G401.6 (cell line): ENCODE measurements around the gene RASAL2.

ENCODE experiments used
- FAIRE-seq: peaks from 2 replicates; lab custom pipeline; 2012; peaks lifted over from hg19 to GRCh38; lab: Jason Lieb, UNC

RASAL2 gene

DNA sequence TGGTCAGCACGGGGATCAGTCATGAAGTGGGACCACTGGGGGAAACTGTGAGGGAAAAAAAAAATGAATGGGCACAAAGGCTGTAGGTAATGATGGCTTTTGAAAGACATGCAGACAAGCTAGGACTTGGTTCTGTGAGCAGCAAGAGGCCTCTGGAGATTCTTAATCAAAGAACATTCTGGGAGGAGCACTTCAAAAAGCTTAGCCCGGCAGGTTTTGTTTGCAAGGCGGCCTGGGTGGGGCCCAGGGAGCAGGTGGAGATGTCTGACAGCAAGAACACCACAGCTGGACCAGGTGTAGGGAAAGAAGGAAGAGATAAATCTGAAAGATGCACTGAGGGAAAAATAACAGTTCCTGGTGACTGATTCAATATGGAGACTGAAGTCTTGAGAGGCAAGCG lies 425.0 kb downstream of the RASAL2 start:
- FAIRE-seq = no peak

DNA sequence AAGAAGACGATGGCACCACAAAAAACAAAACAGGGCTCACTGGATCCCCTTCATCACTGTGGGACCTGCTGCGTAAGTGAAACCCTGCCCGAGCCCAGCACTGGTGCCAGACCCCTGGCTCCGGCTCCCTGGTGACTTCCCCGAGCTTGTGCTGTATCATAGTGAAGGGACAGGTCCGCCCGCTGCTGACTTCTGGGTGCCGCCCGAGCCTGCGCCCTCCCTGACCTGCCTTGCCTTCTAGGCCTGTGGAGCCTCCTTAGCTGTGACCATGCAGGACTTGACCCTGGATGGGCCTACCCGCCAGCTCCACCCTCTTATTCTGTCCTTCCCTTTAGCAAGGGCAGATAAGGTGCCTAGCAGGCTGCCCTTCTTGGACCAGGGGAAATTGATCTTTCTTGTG lies 426.9 kb downstream of the RASAL2 start:
- no peak for FAIRE-seq

DNA sequence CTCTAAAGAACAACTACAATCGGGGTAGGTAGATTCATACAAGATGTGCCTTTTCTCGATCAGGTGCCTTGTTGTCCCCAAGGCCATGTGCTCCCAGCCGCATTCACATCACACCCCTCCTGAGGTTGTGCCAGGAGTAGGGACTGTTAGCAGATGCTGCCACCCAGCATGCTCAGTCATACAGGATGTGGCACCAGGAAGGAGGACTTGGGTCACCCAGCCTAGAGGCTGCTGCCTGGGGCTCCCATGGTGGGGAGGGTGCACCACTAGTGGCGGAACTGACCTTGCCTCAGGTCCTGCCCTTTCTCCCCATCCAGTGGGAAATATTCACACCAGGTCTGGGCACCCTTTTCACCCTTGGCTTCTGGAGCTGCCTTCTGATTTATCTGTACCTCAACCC lies 427.3 kb downstream of the RASAL2 start:
- FAIRE-seq = no peak

GRCh38 chr1:178527117-178527516 lies 433.2 kb downstream of the RASAL2 start:
- FAIRE-seq = no peak

GRCh38 chr1:178528228-178528952 lies 434.5 kb downstream of the RASAL2 start:
- no peak for FAIRE-seq

- FAIRE-seq = no peak
Observed at GRCh38 chr1:178528953-178529335, 435.0 kb downstream of the RASAL2 start.

DNA sequence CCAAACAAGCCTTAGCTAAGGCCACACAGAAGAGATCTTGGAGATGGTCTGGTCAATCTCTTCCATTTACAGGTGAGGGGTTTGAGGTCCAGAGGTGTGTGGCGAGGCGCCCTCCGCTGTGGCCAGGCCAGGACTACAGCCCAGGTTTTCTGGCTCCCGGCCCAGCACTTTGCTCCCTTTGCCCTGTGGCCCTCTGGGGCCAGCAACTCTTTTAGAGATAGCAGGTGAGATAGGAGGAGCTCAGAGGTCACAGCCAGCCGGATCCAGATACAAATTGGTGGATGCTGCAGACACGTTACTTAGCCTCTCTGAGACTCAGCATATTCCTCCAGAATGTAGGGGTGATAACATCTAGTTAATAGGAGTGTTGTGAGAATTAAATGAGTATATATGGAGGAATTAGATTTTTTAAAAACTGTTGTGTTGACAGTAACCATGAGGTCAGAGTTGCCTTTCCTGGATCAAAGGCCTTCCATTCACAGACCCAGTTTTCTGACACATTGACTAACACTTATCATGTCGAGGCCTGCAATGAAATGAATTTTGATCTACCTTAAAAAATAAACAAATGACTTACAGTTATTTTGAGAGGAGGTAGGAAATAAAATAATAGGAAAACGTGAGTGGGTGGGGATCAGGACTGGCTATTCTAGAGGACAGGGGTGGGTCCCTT lies 435.6 kb downstream of the RASAL2 start:
- FAIRE-seq = no peak

GRCh38 chr1:178530037-178530402 lies 436.1 kb downstream of the RASAL2 start:
- no peak for FAIRE-seq

DNA sequence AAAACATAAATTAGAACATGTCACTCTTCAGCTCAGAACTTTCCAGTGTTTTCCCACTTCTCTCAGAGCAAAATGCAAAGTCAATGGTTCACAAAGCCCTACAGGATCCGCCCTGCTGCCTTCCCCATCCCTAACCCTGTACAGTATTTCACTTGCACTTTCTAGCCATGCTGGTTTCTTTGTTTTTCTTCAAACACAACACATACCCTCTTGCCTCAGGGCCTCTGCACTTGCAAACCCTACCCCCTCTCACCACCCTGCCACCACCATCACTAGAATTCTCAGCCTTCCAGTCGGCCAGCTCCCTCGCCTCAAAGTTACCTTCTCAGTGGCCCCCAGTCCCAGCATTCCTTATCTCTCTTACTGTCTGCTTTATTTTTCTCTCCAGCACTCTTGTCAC lies 436.6 kb downstream of the RASAL2 start:
- no peak for FAIRE-seq

- no peak for FAIRE-seq
Observed at GRCh38 chr1:178531887-178532286, 438.0 kb downstream of the RASAL2 start.

DNA sequence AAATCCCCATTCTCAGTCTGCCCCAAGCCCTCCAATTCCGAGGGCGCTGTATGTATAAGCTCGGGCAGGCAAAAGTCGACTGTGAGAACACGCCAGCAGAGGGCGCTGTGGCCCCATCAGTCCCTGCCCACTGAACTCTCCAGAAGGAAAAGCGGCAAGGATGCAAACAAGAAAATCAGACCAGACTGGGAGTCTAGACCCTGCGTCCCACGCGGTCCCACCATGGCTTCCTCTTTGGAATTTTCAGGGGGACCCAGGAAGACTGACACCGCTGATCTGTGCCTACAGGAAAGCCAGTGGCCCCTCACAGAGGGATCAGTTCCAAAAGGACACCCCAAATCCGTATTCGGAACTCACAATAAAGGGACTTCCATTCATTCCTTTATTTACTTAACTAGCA lies 438.5 kb downstream of the RASAL2 start:
- peak; percentile 55 for FAIRE-seq

DNA sequence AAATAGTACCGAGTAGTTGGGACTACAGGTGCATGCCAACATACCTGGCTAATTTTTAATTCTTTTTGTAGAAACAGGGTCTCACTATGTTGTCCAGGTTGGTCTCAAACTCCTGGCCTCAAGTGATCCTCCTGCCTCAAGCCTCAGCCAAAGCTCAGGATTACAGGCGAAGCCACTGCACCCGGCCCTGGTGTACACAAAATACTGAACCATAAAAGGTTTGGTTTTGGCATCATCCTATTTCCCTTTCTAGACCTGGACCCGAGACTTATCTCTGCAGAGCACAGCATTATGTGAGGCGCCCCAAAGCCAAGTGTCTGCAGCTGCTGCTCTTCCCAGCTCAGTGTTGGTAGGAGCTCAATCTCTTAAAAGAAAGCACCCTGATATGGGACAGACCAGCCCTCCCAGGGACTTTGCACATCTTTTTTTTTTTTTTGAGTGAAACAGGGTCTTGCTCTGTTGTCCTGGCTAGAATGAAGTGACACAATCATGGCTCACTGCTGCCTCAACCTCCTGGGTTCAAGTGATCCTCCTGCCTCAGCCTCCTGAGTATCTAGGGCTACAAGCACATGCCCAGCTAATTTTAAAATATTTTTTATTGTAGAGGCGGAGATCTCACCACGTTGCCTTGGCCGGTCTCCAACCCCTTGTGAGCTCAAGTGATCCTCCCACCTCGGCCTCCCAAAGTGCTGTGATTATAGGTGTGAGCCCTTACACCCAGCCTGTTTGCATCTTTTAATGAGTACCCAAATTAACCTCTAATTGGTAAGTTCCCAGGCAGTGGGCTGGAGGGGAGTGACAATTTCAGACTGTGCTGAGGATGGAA lies 439.4 kb downstream of the RASAL2 start:
- FAIRE-seq = no peak
